Stimulated activated CD4-positive, alpha-beta T cell treated with anti-CD3 and anti-CD28 coated beads, Interleukin-15, amount 100 ng/mL, for 48 hours (primary cell): ENCODE data around the gene SLC25A25.
"Not testable (repeated sequence)": the region's sequence is repeated elsewhere in the genome, so short reads cannot be mapped to it uniquely, and the experiment has no call there.

Experiments
- DNase-seq, 2 donors: peaks; one replicate each; pipeline ENCODE4 v3.0.0-alpha.2; 2020; ENCODE audit warnings: low read depth in 2 of 2

The SLC25A25 gene

DNA sequence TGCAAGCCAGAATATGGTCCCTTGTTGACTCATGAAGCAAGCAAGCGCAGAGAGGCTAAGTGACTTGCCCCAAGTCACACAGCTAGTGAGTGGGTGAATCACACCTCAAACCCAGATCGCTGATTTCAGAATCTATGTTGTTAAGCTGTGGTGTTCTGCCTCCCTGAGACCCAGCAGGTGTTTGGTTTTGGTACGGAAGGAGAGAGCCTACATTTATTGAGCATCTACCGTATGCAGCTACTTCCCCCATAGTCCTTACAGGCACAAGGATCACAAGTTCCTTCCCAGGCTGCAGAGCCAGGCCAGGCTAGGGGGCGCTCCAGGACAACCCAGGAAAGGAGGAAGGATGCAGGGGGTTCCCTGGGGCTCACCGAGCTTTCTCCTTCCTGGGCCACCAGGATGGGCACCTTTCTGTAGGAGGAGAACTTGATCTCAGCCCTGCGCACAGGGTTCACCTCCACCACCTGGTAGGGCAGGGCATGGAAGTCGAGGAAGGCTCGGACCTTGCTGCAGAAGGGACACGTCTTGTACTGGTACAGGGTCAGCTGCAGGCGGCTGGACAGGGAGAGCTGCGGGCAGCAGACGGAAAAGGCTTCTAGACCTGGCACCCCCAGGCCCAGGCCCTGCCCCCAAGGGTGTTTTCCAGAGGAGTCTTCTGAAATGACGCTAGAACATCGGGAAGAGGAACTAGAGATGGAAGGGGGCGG lies 57.0 kb downstream of the SLC25A25 start:
- DNase-seq = peak in 1 of 2 donors; percentile 27

DNA sequence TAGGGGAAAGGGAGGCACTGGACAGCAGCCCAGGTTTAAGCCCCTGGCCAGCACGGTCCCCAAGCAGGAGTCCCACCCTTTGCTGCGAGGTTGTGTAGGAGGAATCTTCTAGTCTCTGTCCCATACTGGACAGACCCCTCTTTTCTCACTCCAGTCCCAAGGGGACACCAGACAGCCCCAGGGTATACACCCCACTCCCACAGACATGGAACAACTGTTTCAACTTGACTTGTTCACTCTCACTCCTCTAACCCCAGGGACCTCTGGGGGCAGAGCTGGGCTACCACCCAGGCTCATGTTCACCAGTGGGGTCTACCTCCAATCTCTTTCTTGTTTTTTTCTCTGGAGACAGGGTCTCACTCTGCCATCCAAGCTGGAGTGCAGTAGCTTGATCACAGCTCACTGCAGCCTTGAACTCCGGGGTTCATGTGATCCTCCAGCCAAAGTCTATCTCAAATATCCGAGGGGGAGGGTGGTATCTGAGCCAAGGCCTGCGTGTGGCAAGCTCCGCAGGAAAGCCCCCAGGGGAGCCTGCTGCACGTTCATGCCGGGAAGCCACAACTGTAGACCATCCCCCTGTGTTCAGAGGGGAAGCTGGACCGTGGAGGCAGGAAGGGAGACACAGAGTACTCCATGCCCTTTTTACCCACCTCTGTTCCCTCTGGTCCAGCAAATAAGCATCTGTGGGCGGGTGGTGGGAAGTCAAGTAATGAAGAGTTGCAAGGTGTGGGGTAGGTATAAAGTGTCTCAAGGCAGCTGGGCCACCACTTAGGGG lies 57.7 kb downstream of the SLC25A25 start:
- no peak for DNase-seq

DNA sequence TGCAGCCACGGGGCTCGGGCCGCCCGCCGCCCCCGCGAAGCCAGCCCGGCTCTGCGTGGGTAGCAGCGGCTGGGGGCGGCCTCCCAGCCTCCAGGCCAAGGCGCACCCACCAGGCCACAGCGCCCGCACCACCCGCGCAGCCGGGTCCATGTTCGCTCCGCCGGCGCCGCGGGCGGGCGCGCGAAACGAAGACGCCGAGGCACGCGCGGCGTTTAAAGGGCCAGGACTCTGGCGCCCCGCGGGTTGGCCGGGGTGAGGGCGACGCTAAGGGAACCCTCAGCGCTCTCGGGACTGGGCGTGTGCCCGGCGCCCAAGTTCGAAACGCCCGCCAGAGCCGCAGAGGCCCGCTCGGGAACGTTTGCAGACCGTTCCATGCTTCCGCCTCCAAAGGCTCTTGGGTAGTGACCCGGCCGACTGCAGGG lies 59.5 kb downstream of the SLC25A25 start, which contains the start of gene PTGES2:
Gene PTGES2, minus strand, starts transcription at position 162 of the 422 bp plus-strand sequence. Its CDS starts 12 bp downstream, at position 150.
- peak; percentile 51 to 78 for DNase-seq

DNA sequence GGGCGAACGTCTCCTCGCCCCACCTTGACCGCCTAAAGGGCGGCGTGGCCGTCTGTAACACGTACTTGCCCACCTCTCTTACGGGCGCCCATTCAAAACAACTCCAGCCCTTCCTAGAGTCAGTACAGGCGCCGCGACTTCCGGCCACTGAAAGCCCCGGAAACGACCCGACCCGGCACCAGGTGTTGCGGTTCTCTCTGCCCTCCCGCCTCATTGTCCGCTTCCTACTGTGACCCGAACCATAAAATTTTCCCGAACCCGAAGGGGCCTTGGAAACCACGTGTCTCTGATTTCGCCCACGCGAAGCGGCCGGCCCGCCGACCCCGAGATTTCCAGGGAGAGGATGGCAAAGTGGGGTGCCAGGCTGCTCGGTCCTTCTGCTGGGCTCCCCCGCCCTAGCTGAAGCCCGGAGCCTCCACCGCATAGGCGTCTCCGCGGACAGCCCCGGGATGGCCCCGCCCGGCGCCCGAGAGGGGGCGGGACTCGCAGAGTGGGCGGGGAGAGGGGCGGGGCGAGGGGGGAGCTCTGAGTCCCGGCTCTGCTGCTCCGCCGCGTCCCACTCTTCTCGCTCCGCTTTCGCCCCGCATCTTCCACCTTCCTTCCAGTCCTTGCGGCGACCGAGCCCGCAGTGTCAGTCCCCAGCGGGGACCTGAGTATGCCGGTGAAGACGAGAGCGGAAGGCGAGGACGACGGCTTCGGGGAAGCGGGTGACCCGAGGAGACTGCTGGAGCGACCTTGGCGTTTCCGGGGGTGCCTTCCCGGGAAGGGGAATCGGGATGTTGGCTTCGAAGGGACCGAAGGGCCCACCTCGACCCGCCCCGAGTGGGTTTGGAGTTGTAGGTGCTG lies 60.2 kb downstream of the SLC25A25 start:
- peak; percentile 76 for DNase-seq

DNA sequence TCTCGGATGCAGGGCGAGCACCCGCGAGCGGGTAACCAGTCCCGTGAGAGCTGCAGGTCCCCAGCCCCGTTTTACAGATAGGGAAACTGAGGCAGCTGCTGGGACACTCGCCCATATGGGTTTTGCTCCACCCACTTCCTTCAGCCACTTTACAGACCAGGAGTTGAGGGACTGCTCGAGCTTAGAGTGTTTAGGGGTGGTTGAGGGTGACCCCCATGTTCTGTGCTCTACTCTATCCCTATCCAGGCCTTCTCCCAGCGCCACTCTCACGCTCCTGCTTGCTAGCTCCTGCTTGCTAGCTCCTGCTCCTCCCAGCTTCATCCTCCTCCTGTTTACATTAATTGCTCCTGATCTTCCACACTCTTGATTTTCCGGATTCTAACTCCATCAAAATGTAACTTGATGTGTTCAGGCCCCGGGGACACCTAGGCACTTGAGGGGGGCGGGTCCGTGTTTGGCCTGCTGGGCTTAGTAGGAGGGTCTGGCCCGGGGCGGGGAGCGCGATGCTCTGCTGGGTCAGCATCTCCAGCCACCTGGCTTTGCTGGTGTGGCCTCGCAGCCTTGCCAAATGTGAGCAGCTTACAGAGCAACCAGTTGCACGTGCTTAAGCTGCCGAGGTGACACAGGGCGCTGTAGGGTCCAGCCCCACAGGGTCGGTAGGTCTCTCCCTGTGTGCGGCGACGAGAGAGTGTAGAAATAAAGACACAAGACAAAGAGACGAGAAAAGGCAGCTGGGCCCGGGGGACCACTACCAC lies 61.0 kb downstream of the SLC25A25 start:
- no peak for DNase-seq

DNA sequence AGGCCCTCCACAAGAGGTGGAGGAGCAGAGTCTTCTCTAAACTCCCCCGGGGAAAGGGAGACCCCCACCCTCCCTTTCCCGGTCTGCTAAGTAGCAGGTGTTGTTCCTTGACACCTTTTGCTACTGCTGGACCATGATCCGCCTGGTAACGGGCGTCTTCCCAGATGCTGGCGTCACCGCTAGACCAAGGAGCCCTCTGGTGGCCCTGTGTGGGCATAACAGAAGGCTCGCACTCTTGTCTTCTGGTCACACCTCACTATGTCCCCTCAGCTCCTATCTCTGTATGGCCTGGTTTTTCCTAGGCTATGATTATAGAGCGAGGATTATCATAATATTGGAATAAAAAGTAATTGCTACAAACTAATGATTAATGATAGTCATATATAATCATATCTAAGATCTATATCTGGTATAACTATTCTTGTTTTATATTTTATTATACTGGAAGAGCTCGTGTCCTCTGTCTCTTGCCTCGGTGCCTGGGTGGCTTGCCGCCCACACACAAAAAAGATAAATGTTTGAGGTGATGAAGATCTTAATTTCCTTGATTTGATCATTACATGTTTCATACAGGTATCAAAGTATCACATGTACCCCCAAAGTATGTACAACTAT lies 62.1 kb downstream of the SLC25A25 start:
- peak in 1 of 2 donors; percentile 41 for DNase-seq

DNA sequence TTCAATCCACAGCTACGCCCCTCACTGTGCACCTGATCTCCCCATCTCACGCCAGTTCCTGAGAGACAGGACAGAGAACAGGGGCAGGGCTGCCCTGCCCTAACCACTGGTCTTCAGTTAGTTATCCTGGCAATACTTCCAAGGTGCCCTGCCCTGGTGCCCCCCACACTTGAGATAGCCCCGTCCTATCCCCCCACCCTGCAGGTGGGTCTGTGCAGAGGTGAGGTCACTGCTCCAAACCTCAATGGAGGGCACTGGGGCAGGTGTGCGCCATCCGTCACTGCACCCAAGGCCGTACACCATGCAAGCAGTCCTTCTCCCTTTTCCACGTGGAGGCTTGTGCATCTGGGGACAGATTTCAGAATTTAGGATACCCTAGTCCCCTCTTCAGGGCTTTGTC lies 62.6 kb downstream of the SLC25A25 start:
- not testable (repeated sequence) for DNase-seq

DNA sequence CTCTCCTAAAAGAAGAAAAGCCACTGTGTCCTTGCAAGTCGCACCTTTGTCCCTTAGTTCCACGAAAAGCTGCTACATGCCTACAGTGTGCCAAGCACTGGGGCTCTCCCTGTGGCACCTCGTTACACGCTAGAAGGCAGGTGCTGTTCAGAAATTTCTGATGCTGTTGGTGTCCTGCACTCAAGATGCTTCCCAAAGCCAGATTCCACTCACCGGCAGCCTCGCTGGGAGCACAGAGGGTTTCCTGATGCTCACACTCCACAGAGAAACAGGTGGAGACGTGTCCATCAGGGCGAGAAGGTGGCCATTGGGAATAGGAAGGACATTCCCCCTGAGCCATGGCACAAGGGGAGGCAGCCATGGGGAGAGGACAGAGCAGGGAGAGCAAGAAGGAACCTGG lies 63.3 kb downstream of the SLC25A25 start:
- DNase-seq = not testable (repeated sequence)

DNA sequence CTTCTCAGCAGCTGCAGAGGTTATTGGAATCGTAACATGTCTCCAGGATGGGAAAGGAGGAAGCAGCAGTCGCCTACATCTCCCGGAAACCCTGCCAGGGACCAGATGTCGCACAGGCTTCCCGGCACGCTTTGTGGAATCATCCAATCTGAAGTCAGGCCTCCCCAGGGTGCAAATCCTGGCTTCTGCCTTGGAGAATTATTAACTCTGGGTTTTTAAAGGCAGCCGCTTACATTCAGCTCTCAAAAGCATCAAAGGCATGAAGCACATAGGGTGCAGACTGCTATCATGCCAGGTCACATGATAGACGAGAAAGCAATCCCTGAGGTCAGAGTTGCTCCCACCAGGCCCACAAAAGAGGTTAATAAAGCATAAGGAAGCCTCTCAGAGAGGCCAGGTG lies 64.1 kb downstream of the SLC25A25 start:
- not testable (repeated sequence) for DNase-seq

DNA sequence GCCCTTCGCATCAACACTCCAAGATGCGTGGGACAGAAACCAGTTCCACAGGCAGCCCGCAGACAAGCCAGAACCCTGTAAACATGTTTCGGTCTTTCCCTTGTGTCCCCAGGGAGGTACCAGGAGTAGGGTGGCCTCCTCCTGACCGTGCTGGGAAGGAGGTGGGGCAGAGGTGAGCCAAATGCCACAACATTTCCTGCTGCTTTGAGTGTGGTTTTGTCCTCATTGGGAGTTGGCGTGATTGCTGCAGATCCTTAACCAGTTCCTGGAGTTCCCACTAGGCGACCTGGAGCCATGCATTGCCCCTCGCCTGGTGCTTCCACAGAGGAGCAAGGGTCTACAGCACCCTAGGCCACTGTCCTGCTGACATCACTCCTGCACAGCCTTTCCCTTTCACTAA lies 67.5 kb downstream of the SLC25A25 start:
- DNase-seq = not testable (repeated sequence)

DNA sequence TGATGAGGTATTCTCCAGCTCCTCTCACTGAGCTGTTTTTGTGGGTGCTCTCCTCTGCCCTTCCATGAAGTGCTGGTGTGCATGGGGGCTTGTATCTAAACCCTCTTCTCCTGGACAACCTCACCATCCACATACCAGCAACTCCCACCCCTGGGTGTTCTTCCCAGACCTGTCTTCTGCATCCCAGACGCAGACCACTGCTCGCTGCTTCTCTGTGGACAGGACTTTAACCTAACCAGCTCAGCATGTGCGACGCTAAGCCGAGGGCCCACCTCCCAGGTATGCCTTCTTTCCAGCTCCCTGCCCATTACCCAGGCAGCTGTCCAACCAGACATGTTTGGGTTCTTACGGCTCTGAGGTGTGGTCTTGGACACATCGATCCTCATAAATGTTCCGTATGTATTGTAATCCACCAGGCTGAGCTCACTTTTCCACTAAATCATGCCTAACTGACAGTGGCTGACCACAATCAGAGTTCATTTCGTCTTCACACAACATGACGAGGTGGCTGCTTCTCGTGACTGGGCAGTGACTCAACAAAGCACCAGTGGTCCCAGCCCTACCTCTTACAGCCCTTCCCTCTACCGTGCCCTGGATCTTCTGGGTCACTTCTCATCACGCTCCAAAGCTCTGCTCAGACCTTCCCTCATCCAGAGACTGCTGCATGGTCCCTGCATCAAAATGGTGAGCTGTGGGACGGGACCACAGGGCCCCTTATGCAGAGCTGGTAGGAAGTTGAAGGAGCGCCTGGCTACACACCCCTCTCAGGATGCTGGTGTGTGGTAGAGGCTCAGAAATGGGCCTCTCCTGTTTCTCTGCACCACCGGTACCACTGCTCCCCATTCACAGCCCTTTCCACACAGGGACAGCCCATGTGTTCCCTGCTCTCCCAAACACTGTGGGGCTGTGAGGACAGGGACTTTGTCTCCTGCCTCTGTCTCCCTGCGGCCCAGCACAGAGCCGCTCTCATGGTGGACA lies 69.1 kb downstream of the SLC25A25 start:
- DNase-seq = no peak

DNA sequence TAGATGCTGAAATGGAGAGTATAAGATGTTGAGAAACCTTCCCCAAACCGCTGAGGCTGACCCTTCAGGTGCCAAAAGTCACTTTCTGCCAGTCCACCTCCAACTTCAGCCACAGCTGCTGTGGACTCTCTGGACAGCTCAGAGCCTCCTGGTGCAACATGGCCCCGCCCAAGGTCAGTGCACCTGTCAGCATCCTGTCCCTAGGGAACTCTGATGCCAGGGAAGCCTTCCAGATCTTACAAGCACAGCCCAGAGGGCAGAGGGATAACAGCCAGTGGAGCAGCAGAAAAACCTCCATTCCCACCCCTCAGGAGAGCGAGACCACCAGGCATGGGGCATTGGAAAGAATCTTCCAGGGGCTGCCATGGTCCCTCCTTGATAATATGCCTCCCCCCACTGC lies 70.0 kb downstream of the SLC25A25 start:
- no peak for DNase-seq

DNA sequence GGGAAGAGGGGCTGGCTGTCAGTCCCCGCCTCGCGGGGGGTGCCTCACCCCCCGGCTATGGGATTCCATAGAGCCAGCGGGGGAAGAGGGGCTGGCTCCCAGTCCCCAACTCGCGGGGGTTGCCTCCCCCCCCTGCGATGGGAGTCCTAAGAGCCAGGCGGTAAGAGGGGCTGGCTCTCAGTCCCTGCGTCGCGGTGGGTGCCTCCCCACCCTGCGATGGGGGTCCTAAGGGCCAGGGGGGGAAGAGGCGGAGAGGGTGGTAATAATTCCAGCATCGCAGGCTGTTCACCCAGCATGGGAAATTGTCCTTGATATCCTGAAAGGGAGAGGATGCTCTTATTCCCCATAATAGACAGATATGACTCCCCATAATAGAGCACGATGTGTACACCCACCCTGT lies 71.6 kb downstream of the SLC25A25 start:
- DNase-seq = no peak

DNA sequence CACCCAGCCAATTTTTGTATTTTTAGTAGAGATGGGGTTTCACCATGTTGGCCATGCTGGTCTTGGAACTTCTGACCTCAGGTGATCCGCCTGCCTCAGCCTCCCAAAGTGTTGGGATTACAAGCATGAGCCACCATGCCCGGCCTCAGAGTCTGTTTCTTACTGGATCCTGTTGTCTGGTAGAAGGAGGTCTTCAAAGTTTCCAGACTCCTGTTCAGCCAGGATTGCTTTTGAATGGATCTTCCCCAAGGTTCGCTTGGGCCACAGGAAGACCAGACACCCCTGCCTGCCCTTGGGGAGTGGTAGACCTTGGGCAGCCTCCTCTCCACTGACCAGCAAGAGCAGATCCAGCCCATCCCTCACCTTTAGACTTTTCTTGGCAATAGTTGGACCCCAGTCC lies 73.6 kb downstream of the SLC25A25 start:
- no peak for DNase-seq

DNA sequence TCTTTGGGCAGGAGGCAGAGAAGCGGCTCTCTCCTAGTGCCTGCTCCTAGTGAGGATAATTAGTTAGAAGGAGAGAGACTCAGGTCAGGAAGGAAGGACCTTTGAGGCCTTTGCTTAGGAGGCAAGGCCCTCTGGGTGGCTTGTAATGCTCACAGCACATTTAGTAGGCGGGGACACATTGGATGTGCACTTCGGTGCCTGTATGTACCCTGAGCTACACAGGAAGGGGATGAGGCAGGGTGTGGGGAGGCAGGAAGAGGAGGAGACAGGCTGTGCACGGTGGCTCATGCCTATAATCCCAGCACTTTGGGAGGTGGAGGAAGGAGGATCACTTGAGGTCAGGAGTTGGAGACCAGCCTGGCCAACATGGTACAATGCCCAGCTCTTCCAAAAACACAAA lies 74.0 kb downstream of the SLC25A25 start:
- no peak for DNase-seq

DNA sequence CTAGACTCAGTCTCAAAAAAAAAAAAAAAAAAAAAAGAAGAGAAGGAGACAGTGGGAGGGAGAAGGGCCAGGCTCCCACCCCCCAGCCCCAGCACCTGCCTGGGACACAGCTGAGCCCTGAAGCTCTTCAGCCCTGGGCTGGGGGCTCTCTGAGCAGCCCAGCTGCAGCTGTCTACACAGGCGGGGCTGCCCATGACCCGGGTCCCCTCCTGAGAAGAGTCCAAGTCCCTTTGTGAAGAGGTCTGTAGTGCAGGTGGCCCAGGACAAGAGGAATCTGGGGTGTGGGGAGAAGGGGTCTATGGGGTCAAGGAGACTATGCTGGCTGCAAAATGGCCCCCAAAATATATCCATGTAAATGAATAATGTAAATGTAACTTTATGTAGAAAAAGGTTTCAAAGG lies 74.6 kb downstream of the SLC25A25 start:
- no peak for DNase-seq

DNA sequence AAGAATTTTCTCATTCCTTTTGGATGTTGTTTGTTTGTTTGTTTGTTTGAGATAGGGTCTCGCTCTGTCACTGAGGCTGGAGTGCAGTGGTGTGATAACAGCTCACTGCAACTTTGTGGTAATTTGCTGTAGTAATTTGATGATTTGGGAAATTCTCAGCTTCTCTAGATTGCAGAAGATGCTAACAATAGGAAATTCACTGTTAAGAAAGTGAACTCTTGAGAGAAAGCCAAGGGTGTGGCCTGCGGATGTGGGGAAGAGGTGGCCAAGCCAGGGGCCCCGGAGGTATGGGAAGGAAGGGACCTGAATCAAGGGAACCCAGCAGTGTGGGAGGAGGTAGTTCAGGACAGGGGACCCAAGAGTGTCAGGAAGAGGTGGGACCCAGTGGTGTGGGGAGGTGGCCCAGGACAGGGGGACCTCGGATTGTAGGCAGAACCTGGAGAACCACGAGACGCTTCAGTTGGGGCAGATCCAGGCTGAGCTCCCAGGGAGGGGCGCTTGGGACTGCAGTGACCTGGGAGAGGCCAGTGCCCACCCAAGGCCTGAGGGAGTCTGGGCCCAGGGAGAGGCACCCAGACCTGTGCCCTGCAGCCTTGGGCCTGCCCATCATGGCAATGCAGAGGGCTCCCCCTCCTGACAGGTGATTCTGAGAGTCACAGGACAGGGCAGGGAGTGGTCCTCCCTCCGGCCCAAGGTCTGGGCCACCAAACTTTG lies 75.7 kb downstream of the SLC25A25 start:
- no peak for DNase-seq

DNA sequence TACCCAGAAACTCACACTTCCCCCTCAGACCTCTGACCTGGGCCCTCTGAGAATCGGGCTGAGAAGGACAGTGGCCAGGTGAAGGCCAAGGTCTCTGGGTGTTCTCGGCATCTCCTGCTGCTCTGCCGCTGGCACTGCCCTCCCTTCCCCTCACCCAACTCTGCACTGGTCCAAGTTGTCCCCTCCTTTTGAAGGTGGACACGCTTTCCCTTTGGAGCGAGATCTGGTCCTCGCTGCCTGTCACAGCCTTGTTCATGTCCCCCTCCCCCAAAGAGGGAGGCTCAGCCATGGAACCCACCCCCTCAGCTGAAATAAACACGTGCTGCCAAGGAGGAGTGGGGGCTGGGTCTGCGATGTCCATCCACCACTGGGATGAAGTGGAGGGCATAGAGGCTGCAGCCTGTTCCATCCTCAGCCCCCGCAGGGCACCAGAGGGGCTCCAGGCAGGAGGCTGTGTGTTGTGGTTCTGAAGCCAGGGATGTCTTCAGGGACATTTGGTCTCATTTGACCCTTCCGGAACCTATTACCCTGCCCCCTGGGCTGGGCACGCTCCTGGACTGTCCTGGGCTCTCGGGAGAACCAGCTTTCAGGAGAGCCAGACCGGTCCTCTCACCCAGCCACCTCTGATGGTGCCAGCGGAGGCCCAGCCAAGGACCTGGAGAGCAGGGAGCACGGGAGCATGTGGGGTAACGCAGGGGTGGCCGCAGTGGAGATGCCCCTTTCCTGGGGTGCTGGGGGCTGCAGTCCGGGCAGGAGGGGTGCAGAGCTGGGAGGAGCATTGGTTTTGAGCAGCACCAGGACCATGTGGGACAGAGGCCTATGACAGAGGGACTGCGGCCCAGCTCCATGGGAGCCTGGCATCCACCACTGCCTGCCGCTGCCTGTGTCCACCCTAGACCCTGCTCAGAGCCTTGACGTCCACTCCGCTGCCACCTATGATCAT lies 76.5 kb downstream of the SLC25A25 start:
- DNase-seq = no peak
